ENCODE measurements around the gene TNFSF15.
"Not testable (repeated sequence)": the region's sequence is repeated elsewhere in the genome, so short reads cannot be mapped to it uniquely, and the experiment has no call there.

TNFSF15 gene

DNA sequence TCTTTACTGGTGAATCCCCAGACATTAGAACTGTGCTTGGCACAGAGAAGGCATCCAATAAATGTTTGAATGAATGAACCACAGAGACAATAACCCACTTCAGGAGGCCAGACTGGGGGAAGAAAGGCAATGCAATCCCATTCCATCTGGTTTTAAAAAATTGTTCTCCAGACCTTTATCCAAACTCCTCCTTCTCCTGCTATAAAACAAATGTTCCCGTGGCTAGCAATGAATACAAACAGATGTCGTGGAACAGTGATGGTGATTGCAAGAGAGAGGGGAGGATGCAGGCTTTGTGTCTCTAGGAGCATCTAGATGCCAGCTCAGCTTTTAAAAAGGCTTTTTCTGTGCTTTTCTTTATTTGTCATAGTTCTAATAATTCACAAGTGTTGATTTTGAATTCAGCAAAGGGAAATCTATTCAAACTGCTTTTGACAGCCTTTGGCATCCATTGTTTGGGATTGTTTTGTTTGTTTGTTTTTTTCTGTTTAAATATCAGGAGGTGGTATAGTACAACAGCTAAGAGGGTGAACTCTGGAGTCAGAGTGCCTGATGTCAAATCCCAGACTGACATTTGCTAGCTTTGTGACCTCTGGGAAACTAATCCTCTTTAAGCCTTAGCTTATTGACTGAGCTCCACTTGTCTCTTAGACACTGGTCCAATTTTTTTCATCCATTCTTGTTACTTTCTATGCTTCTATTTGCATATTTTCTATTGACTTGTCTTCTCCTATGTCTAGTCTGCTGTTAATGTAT is 59.1 kb downstream of the TNFSF15 start:
- DNase-seq (ENCODE audit: low spot score) = no peak

DNA sequence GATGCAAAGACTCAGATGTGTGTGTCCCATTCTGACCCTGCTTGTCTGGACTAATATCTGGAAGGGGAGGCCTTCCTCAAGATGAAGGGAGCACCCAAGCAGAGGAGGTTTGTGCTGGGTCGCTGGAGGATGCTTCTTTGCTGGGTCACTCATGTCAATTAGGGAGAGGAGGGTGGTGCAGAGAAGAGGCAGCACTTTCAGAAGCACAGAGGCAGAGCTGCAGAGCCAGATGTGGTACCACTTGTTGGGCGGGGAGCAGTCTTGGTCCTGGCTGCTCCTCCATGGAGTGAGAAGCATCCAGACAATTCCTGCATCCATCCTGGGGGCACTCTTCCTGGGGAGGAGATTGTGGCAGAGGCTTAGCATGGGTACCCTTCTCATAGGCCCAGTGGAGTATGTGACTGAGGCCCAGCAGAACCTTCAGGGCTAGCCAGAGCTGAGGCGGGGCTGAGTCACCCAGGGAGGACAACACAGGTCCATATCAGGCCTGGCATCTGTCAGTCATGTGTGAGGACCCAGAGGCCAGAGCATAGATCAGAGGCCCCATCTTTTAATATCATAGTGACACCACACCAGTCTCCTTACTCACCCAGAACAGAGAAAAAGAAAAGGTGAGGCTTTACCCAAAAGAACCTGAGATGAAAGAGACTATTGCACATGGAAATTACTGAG is 59.8 kb downstream of the TNFSF15 start:
- no peak for DNase-seq (ENCODE audit: low spot score)

DNA sequence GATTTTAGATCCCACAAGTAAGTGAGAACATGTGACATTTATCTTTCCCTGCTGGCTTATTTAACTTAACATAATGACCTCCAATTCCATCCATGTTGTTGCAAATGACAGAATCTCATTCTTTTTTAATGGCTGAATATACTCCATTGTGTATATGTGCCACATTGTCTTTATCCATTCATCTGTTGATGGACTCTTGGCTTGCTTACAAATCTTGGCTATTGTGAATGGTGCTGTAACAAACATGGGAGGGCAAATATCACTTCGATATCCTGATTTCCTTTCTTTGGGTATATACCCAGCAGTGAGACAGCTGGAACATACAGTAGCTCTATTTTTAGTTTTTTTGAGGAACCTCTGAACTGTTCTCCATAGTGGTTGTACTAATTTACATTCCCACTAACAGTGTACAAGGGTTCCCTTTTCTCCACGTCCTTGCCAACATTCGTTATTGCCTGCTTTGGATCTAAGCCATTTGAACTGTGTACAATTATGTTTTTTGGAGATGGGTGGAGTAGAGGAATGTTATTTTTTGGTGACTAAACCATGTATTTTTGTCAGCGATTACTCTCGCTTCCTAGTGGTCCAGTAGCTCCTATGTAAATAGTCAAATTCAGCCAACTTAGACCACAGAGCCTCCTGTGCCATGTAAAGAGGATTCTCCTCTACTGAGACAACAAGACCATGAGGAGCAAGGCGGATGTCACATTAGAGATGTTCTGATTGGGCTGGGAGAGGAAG is 60.6 kb downstream of the TNFSF15 start:
- no peak for DNase-seq (ENCODE audit: low spot score)

DNA sequence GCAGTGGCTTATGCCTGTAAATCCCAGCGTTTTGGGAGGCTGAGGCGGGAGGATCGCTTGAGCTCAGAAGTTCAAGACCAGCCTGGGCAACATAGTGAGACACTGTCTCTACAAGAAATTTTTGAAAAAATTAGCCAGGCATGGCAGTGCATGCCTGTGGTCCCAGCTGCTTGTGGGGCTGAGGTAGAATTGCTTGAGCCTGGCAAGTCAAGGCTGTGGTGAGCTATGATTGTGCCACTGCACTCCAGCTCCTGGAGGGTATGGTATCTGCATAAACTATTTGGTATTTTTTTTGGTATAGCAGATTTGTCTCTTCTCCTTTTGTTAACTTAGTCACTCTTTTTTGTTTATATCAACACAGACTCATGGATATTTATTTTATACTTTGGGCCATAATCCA is 62.4 kb downstream of the TNFSF15 start:
- DNase-seq (ENCODE audit: low spot score) = no peak

DNA sequence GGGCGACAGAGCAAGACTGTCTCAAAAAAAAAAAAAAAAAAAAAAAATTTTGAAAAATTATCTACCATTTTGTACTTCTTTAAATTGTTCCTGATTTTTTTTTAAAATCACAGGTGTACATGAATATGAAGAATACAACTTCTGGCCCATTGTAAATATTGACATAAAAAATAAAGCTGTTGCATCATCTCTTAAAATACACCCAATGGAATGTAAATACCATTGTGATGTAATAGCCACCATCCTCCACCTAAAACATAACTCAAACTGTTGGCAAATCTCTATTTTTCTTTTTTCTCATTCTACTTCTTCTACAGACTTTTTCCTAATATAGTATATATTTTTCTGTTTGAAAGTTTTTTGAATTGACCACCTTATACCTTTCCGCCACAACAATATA is 62.9 kb downstream of the TNFSF15 start:
- no peak for DNase-seq (ENCODE audit: low spot score)

DNA sequence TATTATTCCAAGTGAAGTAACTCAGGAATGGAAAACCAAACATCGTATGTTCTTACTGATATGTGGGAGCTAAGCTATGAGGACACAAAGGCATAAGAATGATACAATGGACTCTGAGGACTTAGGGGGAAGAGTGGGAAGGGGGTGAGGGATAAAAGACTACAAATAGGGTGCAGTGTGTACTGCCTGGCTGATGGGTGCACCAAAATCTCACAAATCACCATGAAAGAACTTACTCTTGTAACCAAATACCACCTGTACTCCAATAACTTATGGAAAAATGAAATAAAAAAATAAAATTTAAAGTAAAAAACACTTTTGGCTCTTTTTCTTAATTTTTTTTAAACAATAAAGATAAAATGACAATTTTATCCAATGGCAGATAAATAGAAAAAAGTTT is 64.3 kb downstream of the TNFSF15 start:
- DNase-seq (ENCODE audit: low spot score) = not testable (repeated sequence)

DNA sequence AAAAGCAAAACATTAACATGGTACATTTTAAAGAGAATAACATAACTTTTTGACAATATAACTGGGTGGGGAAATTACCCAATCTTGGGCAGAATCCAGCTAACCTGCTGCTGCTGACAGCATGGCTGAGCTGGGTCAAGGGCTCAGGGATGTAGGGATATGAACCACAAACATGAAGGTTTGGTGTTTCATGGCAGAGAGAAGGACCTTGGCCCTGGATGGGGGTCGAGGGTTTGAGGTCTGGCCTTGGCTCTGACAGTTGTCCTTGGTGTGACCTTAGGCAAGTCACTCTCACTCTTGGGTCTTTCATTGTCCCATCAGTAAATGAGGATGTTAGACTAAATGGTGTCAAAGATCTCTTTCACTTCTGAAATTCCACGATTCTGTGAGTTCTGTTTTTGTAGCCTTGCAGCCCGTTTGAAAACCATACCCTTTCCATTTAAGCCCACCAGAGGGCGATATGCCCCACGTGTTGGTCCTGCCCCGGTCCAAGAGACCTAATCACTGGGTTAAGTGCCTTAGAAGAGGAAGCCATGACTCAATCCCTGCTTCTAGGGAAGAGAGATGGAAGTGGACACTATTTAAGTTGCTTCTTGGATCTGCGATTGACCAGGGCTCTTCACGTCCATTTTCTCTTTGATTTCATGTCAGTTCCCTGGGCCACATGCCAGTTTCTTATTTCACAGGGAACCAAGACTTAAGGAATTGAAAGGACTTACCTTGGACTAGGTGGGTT is 67.1 kb downstream of the TNFSF15 start:
- DNase-seq (ENCODE audit: low spot score) = peak; percentile 69

DNA sequence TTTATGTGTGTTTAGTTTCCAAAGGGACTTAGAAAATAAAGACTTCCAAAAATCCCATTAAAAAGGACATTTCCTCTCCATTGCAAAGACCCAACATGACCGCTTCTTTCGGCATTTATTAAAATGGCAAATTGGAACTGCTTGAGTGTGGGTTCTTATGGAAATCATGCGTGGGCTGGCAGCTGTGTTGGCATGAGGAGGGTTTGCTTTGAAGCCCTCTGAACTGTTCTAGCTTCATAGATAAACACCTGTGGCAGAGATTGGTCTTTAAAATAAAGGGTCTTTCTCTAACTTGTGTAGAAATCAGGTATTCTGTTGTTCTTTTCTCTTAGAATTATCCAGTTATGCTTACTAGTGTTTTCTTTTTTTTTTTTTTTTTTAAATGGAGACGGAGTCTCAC is 68.0 kb downstream of the TNFSF15 start:
- no peak for DNase-seq (ENCODE audit: low spot score)

DNA sequence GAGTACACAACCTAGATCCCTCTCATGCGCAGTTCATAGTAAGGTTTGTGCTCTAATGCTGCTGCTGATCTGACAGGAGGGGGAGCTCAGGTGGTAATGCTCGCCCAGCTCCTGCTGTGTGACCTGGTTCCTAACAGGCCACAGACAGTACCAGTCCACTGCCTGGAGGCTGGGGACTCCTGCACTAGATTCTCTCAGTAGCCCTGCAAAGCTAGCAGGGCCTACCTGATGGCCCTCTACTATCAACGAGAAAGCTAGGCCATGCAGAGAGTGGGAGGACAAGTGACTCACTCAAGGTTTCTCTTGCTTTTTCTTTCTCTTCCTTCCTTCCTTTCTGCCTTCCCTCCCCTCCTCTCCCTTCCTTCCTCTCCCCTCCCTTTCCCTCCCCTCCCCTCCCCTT is 68.7 kb downstream of the TNFSF15 start:
- DNase-seq (ENCODE audit: low spot score) = no peak

DNA sequence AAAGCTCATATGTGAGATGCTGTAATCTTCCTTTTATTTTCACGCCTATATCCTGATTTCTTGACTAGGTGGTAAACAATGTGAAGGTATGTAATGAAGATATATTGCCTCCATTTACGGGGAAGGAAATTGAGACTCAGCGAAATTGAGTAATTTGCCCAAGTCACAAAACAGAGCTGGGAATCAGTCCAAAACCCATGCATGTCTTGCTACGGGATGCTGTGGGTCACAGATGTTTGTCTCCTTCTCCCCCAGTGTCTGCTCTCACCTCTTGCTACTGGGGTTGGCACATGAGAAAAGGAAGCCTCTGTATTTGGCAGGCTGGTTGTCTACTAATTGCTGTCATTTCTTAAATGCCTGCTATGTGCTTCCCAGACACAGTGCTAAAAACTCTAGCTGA is 70.1 kb downstream of the TNFSF15 start:
- DNase-seq (ENCODE audit: low spot score) = no peak

DNA sequence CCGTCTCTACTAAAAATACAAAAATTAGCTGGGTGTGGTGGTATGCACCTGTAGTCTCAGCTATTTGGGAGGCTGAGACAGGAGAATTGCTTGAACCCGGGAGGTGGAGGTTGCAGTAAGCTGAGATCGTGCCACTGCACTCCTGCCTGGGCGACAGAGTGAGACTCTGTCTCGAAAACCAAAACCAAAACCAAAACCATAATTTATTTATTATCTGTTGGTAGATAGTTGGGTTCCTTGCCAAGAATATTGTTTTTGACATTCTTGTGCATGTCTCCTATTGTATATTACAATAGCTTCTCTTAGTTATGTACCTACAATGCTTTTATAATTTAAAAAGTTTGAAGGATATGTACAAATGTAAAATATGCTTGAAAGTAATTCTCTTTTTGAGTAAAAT is 70.7 kb downstream of the TNFSF15 start:
- DNase-seq (ENCODE audit: low spot score) = not testable (repeated sequence)
